RWPE1 (cell line): Measurements from ENCODE around the gene BCOR.

Experiments
- CTCF ChIA-PET: fragments of 350-600 bp; sonication (Branson Sonifier 250); formaldehyde crosslinking; extraction: SDS; loops from one replicate; lab custom pipeline; 2021; lab: Yijun Ruan, JAX
- POLR2A ChIA-PET: fragments of 400-600 bp; formaldehyde crosslinking; extraction: SDS; loops from one replicate; lab custom pipeline; 2020; ENCODE audit warnings: antibody characterized with exemption; ENCODE audit not compliant: low non-redundant PET; lab: Yijun Ruan, JAX
- DNase-seq: peaks from one replicate; pipeline ENCODE4 v3.0.0; 2012; ENCODE audit warnings: low spot score
- H3K27ac ChIP-seq: fragments of 450-650 bp; 2 replicates; pipeline ENCODE4 v1.5.1; 2017
- TF ChIP-seq, protein P1 (sequence below): fragments of 450-650 bp; conservative IDR thresholded peaks from 2 replicates; pipeline ENCODE4 v1.5.1; 2017; ENCODE audit warnings: low read depth, mild to moderate bottlenecking

The BCOR gene

DNA sequence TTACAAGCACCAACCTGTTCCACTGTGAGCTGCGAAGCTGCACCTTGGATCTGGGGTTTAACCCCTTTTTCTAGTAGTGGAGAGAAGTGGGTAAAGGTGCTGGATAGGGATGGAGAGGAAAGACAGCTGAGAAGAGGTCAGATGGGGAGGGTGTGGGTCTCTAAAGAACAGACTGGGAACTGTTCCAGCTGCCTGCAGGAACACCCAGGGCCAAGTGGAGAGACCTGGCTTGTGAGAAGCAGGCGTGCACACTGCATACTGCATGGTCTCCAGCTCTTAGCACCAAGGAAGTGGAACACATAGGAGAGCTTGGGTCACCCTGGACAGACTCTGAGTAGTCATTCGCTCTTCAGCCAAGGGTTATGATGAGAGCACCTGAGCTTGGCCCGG is 16.1 kb downstream of the BCOR start:
- ChIA-PET CTCF (interaction anchor here (0.6 kb wide), 1 partner anchor 266 kb away, joined by 3 read pairs; no protein-coding TSS in a partner anchor), POLR2A (no interaction called here)
- peak overlapping the region; percentile 82 for H3K27ac ChIP-seq
- TF ChIP-seq, protein P1, sequence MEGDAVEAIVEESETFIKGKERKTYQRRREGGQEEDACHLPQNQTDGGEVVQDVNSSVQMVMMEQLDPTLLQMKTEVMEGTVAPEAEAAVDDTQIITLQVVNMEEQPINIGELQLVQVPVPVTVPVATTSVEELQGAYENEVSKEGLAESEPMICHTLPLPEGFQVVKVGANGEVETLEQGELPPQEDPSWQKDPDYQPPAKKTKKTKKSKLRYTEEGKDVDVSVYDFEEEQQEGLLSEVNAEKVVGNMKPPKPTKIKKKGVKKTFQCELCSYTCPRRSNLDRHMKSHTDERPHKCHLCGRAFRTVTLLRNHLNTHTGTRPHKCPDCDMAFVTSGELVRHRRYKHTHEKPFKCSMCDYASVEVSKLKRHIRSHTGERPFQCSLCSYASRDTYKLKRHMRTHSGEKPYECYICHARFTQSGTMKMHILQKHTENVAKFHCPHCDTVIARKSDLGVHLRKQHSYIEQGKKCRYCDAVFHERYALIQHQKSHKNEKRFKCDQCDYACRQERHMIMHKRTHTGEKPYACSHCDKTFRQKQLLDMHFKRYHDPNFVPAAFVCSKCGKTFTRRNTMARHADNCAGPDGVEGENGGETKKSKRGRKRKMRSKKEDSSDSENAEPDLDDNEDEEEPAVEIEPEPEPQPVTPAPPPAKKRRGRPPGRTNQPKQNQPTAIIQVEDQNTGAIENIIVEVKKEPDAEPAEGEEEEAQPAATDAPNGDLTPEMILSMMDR: no peak
- no peak for DNase-seq

DNA sequence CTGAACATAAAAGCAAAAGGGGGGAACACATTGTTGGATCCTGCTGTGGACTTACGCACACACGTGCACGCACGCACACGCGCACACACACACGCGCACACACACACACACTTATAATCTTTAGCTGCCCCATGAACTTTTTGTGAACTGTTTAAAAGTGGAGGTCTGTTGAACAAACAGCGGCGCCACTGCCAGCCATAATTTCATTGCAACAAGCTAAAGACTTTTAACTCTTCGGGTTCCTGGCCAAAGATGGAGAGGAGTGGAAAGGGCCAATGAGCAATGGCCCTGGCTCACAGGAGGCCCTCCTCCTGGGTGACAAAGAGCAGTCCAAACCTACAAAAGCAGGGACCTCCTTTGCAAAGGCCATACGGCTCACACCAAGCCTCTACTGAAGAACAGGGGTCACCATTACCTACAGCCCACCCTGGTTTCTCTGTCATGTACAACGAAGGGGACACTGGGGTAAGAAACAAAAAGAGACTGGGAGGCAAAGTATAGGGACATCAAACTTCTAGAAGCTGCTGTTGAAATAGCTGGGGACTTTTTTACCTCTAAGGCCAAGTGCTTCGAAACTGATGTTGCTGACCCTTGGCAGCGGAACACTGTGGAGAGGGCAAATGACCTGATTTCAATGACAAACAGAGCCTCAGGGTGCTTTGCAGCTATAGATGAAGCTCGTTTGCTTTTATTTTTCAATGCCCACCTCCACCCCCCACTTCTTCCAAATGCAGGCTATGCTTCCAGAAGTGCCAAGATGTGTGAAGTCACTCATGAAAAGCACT is 16.7 kb downstream of the BCOR start:
- ChIA-PET POLR2A (no interaction called here), CTCF (interaction anchor here (0.6 kb wide), 1 partner anchor 265 kb away, joined by 3 read pairs; no protein-coding TSS in a partner anchor)
- H3K27ac ChIP-seq: no peak overlapping the region
- no peak for DNase-seq
- TF ChIP-seq, protein P1: no peak

DNA sequence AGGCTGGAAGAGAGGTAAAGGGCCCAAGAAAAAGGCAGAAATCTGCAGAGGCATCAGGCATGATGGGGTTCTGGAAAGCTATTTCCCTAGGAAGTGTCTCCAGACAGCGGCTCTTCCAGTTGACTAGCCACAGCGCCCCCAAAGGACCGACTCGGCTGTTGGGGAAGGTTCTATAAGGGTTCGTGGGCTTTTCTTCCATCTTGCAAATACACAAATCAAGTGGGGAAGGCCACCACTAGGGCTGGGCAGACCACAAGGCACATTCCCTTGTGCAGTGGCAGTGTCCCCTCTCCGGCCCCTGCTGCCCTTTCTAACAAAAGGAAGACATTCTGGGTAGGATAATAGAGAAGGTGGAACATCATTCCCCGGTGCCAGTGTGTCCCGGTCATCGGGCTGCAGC is 18.2 kb downstream of the BCOR start:
- ChIA-PET CTCF (no interaction called here), POLR2A (no interaction called here)
- TF ChIP-seq, protein P1: no peak
- no peak overlapping the region for H3K27ac ChIP-seq
- DNase-seq: no peak

DNA sequence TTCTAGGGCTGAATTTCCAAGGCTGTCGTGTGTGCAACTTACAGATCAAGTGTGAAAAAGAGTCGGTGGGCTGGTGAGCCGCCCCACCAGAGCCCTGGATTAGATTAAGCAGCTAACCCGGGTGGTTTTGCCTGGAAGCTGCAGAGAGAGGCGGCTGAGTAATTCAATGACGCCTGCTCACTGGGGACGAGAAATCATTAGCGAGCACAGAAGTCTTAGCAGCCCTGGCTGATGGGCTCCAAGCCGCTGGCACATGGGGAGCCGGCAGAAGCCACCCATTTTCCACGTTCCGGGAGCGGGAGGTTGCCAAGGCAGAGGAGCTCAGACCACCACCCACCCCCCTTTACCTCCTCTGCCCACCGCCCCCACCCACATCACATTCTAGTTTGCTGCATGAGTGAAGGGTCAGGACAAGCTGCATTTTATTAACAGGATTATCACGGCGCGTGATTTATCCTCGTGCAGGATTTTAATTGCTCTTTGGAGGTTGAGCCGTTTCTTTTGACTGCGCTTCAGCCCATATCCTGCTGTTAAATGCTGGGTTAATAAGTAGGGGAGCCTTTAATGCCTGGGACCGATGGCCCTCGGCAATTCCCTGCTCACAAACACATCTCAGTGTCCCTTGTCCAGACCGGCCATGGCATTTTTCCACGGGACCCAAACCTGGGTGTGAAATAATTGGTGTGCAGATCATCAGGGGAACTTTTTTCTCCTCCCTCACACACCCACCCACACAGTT is 19.1 kb downstream of the BCOR start:
- ChIA-PET POLR2A (no interaction called here), CTCF (interaction anchor here (0.5 kb wide), 1 partner anchor 1686 kb away, joined by 3 read pairs; no protein-coding TSS in a partner anchor)
- DNase-seq: no peak
- H3K27ac ChIP-seq: no peak overlapping the region
- TF ChIP-seq, protein P1: no peak

DNA sequence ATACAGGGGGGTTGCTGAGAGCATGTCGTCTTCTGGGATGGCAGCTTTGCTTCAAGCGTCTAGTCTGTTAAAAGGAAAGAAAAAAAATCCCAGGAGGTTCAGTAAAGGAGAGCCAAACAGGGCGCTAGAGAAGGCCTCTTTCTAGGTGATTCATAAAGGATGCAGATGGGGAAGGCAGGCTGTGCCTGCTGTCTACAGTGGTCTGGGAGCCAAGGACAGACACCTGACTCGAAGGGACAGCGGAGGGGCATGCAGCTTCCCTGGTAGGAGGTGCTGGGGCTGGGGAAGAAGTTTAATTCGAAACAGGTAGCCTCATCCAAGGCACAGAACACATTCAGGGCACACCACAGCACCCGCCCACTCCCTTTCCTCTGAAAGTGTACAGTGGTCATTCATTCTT is 19.9 kb downstream of the BCOR start:
- ChIA-PET POLR2A (no interaction called here), CTCF (no interaction called here)
- TF ChIP-seq, protein P1: no peak
- DNase-seq: no peak
- no peak overlapping the region for H3K27ac ChIP-seq

DNA sequence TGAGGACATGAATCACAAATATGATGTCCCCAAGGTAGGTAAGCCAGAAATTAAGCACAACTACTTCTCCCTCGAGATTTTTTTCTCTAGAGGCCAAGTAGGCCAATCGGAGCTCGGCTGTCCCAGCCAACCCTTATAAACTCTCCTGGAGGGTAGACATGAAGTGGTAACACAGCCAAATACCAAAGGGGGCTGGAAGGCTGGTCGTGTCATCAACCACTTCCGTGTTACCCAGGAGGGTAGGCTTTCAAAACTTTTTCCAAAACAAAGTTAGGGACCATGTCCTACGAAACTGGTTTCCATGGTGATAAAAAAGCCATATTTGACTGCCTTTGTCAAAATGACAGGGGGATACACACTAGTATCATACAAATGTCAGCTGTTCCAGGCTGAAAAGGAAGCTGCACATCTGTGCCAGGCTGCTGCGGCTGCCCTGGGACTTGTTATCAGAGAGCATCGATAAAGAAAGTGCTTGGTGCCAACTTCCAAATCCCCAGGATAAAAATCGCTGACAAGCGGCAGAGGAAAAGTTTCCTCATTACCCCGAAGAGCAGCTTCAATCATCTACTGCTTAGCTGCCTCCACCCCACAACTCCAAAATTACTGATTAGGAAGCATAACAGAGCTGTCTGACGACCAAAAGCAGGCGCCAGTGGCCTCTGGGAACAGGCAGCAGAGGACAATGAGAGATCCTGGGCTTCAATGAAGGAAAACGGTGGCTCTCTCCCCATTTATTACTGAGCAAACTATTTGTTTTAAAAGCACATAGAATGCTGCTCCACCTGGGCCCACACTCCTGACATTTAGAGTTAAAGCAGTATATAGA is 20.8 kb downstream of the BCOR start:
- DNase-seq: no peak
- POLR2A ChIA-PET: no interaction called here
- TF ChIP-seq, protein P1: no peak
- CTCF ChIA-PET: no interaction called here
- no peak overlapping the region for H3K27ac ChIP-seq
